Measurements from ENCODE around the gene CLNS1A. TPM values are rescaled to one million over a fixed set of nuclear protein-coding genes. Genes with fewer than 3 reads are reported as not detected.

CLNS1A gene
- total and polyA plus RNA-seq, 9 of the 15 experiments (the other 6 are each of a cell fraction or from before 2014, with no cell fraction given), result 146 to 472 (median 345) TPM

DNA sequence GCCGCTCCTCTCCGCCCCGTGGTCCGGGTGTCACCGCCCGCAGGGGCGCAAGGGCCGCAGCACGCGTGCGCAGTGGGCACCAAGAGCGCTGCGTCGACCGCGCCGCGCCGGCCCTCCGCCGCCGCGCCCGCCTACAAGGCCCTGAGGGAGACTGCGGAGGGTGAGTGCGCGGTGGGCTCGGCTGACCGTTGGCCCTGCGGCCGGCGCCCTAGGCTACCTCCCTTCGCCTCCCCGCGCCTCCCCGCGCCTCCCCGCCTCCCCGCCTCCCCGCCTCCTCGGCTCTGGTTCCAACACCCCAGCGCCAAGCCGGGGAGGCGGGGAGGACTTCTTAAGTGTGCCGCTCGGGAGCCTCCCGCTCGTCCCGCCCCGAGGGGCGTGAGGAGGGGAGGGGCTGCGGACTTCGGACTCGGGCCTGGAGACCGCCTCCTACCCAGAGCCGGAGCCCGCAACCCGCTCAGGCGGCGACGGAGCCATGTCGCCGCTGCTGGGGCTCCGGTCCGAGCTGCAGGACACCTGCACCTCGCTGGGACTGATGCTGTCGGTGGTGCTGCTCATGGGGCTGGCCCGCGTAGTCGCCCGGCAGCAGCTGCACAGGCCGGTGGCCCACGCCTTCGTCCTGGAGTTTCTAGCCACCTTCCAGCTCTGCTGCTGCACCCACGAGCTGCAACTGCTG lies 47.9 kb downstream of the CLNS1A start, which contains the start of gene AQP11 (continued):
- TF ChIP-seq SMAD3 (CRISPR knock-in tag; conservative IDR thresholded peaks at IDR 0.05), result no peak
- TF ChIP-seq HNRNPL (IDR thresholded peaks at IDR 0.05; ENCODE audit: low read depth, low read length), result 0 out of 2 replicates have a peak, but pooled peaks have one; percentile 30
- no peak for TF ChIP-seq KLF1 (tag; IDR thresholded peaks at IDR 0.05)
- no peak for TF ChIP-seq CC2D1A (IDR thresholded peaks at IDR 0.05)
- 0 out of 2 replicates have a peak, but pooled peaks have one; percentile 10 for TF ChIP-seq RREB1 (CRISPR knock-in tag; IDR thresholded peaks at IDR 0.05)
- no peak for TF ChIP-seq ZKSCAN1 (IDR thresholded peaks at IDR 0.05; ENCODE audit: low read depth, low read length)
- TF ChIP-seq PHTF2 (CRISPR knock-in tag; IDR thresholded peaks at IDR 0.05), result no peak
- TF ChIP-seq ASH1L (IDR thresholded peaks at IDR 0.05; ENCODE audit: borderline replicate concordance, low read depth, partially characterized antibody), result no peak
- peak; percentile 77 for TF ChIP-seq RBFOX2 (IDR thresholded peaks at IDR 0.05; ENCODE audit: low read depth, low read length)
- no peak for TF ChIP-seq PYGO2 (tag; IDR thresholded peaks at IDR 0.05)
- no peak for TF ChIP-seq MEF2A (IDR thresholded peaks at IDR 0.05; ENCODE audit: control insufficient read depth, low read depth, low read length)
- no peak for TF ChIP-seq HMGXB4 (CRISPR knock-in tag; IDR thresholded peaks at IDR 0.05)
- no peak for TF ChIP-seq SFPQ (IDR thresholded peaks at IDR 0.05; ENCODE audit: low read depth, low read length)
- TF ChIP-seq ZNF766 (CRISPR knock-in tag; conservative IDR thresholded peaks at IDR 0.05), result no peak
- TF ChIP-seq U2AF2 (optimal IDR thresholded peaks at IDR 0.05; ENCODE audit: low read depth, low read length), result no peak
- TF ChIP-seq SMAD4 (CRISPR knock-in tag; conservative IDR thresholded peaks at IDR 0.05), result no peak
- no peak for TF ChIP-seq POLR2H (tag; IDR thresholded peaks at IDR 0.05; ENCODE audit: low read depth)
- peak; percentile 59 for TF ChIP-seq TAF1 (IDR thresholded peaks at IDR 0.05; ENCODE audit: control insufficient read depth, extremely low read depth, insufficient read depth, low read length, severe bottlenecking)
- no peak for TF ChIP-seq PTBP1 (IDR thresholded peaks at IDR 0.05; ENCODE audit: low read depth, low read length)

Measured in K562 (cell line).